Liver (tissue), 2 donors: Measurements from ENCODE around the gene PPA2.

Source experiments
- CTCF ChIP-seq: fragments of 150-350 bp; IDR thresholded peaks from 2 replicates; pipeline ENCODE4 v1.5.1; 2017; ENCODE audit warnings: improper control_type of control experiment, low read depth, low read length; ENCODE audit not compliant: missing input control
- YY1 ChIP-seq: IDR thresholded peaks from 2 replicates; pipeline ENCODE4 v1.6.1; 2016; ENCODE audit warnings: antibody characterized with exemption, mild to moderate bottlenecking
- donor health status: healthy.

- TF ChIP-seq YY1, result no peak
- no peak for TF ChIP-seq CTCF
Observed at GRCh38 chr4:105440890-105441289, 33.0 kb downstream of the PPA2 start.
